ENCODE data around the gene SCNM1.
"Not testable (repeated sequence)": the region's sequence is repeated elsewhere in the genome, so short reads cannot be mapped to it uniquely, and the experiment has no call there.

The SCNM1 gene

DNA sequence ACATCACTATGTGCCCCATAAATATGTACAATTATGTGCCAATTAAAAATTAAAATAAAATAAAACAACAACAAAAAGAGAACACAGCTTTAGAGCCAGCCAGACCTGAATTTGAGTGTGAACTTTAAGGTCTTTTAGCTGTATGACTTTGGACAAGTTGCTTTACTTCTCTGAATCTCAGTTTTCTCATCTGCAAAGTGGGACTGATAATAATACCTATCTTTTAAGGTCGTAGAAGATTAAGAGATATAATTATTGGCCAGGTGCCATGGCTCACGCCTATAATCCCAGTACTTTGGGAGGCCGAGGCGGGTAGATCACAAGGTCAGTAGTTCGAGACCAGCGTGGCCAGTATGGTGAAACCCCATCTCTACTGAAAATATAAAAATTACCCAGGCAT lies 27.4 kb downstream of the SCNM1 start:
- DNase-seq (ENCODE audit: low read depth in 2 of 2): no peak

DNA sequence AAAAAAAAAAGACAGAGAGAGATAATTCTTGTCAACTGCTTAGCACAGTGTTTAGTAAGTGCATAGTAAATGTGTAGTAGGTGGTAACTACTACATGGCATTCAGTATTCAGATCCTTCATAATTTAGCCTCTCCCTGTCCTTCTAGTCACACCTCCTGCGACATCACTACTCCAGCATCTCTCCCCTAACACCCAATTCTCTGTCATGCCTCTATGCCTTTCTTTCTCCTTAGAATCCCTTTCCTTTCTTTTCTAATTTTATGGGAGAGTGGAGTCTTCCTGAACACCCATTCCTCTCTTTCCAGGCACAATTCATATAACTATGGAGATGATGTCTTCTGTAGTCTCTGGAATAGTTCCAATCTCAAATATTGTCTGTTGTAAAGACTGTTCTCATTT lies 27.9 kb downstream of the SCNM1 start:
- DNase-seq (ENCODE audit: low read depth in 2 of 2): no peak

DNA sequence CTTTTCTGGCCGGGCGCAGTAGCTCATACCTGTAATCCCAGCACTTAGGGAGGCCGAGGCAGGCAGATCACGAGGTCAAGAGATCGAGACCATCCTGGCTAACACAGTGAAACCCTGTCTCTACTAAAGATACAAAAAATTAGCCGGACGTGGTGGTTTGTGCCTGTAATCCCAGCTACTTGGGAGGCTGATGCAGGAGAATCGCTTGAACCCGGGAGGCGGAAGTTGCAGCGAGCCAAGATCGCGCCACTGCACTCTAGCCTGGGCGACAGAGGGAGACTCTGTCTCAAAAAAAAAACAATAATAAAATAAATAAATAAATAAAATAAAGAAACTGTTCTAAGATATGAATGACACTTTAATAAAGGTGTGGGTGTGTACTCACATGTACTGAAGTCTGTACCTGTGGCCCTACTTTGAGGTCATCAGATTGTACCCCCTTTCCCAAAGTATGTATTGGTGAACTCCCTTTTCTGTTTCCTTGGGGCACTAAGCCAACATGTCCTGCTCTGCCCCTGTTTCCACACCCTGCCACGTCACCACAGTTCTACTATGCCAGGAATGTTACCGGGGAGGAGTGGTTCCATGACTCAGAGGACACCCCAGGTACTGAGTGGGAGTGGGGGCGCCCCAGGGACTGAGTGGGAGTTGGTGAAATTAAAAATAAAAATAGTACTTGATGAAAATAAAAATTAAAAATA lies 29.1 kb downstream of the SCNM1 start:
- DNase-seq (ENCODE audit: low read depth in 2 of 2): not testable (repeated sequence)

DNA sequence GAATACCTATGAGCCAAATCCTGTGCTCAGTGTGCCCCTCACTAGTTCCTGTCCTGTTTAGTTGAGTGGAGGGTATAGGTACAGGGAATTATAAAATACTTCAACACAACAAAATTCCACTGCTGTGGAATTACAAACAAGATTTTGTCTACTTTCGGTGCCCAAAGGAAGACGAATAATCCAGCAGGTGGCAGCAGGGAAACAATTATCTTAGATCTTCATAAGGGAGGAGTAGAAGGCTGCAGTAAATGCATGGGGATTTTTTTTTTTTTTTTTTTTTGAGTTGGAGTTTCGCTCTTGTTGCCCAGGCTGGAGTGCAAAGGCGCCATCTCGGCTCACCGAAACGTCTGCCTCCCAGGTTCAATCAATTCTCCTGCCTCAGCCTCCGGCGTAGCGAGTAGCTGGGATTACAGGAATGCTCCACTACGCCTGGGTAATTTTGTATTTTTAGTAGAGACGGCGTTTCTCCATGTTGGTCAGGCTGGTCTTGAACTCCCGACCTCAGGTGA lies 30.4 kb downstream of the SCNM1 start:
- DNase-seq (ENCODE audit: low read depth in 2 of 2): no peak

DNA sequence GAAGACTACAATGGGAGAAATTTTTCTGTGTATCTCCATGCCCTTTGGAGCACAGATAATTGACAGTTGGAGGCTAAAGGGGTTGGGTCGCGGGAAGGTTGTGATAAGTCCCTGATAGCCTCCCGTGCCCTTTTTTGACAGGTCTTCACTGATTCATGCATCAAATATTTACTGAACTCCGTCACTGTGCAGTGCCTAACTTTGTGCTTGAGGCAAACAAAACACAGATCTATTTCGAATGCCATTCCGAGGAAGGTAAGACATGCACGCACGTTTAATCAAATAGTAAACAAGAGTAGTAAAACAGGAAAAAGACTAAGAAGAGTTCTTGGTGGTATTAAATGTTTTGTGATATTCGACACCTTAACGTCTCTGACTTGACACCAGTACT lies 31.9 kb downstream of the SCNM1 start:
- DNase-seq (ENCODE audit: low read depth in 2 of 2): no peak

DNA sequence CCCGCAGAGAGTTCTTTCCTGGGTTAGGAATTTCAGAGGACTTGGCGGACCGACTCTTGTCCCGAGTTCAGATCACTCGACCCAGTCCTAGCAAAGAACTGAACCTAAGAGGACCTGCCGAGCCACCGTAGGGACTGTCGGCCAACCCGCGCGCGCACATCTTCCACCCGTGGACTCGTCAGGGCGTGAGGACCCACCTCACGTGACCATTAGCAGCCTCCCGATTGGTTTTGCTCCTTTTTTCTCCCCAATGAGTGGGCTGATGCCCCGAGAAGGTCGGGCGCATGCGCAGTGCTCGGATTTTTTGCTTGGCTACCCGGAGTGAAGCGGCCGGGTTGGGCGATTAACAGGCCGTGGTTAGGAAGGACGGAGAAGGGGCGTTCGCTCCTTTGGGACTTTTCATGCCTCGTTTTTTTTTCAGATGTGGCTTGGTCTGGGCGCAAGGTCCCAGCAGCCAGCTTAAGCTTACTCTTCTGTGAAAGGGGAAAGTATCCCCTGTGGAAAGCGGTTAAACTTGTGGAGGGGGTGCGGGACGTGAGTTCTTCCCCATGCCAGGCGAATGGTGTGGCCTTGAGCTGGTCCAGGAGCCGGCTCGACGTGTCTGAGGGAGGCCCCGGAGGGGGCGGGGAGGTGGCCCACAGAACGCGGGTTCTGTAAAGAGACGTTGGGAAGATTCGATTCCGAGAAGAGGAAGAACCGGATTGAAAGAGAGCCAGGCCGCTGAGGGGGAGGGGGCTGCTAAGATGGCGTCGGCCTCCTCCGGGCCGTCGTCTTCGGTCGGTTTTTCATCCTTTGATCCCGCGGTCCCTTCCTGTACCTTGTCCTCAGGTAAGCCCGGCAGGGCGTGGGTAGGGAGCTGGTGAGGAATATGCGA lies 32.5 kb downstream of the SCNM1 start, which contains the start of gene PIP5K1A:
TSS of gene PIP5K1A (plus strand) at position 299 of the 874 bp plus-strand sequence. CDS start at position 744, 445 bp downstream.
- DNase-seq (ENCODE audit: low read depth in 2 of 2): peak; percentile 97

DNA sequence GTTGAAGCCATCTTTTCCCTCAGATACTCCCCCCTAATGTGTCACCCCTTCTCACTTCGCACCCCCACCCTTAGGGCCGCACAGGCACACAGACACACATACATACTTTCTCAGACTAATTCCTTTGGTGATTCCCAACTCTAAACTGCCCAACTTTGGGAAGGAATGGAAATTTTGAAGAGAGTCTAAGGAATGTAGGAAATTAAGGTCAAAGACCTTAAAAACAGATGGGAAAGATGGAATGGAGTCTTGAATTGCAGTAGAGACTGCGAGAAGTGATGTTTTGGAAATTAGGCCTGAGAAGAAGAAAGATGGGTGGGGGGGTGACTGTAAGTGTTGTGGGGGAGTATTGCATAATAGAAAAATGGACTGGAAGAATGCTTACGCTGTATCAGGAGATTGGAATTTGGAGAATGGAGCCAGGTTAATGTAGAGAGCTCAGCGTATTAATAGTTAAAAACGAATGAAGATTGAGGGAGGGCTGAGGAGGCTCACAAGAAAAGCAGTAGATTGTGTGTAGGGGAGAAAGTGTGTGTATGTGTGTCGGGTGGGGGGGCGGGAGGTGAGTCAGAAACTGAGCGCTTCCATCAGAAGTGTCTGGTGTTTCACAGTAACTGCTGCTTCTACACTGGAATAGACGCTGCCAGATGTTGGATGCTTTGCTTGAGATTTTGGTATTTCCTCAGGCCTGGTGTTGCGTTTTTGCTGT lies 34.1 kb downstream of the SCNM1 start:
- no peak for DNase-seq (ENCODE audit: low read depth in 2 of 2)

DNA sequence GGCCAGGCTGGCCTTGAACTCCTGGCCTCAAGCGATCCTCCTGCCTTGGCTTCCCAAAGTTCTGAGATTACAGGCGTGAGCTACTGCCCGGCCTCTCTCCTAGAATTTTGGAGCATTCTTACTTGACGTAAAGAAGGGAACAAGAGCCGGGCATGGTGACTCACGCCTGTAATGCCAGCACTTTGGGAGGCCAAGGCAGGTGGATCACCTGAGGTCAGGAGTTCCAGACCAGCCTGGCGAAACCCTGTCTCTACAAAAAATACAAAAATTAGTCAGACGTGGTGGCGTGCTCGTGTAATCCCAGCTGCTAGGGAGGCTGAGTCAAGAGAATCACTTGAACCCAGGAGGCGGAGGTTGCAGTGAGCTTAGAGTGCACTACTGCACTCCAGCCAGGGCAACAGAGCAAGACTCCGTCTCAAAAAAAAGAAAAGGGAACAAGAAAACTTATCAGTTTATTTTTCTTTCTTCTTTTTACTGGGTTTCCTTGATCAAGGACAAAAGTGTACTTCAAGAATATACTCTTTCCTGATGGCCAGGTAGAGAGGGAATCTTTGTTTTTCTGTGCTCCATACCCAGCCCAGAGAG lies 39.5 kb downstream of the SCNM1 start:
- not testable (repeated sequence) for DNase-seq (ENCODE audit: low read depth in 2 of 2)

DNA sequence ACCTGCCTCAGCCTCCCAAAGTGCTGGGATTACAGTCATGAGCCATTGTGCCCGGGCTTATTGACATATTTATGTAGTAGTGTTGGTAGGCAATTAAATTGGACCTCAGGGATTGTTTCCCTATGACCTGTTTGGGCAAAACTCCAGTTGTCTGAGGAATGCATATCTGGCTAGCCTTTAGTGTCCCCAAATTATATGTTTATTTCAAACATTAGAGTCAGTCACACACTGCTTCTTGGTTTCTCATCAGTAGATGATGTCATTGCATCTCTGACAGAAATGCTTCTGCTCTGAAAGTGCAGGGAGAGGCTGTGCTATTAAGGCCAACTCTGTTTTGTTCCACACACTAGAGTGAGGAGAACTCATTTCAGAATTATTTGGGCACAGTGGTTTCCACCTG lies 44.9 kb downstream of the SCNM1 start:
- DNase-seq (ENCODE audit: low read depth in 2 of 2): no peak

DNA sequence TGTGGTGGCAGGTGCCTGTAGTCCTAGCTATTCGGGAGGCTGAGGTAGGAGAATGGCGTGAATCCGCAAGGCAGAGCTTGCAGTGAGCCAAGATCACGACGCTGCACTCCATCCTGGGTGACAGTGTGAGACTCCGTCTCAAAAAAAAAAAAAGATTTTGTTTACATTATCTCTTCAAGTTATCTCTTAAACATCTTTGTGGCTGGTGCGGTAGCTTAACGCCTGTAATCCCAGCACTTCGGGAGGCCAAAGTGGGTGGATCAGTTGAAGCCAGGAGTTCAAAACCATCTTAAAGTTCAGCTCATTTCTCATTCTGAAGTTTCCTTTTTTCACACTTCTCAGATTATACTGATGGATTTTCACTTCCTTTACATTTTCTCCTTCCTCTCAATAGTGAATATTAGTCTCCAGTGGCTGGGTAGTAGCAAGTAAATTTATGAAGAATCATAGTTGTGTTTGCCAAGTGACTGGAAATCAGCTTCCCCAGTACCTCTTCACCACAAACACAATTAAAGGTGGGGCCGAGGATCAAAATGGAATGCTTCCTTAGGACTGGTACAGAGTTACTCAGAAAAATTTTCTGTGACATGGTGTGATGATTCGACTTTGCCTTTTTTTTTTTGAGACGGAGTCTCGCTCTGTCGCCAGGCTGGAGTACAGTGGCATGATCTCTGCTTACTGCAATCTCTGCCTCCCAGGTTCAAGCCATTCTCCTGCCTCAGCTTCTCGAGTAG lies 46.2 kb downstream of the SCNM1 start:
- DNase-seq (ENCODE audit: low read depth in 2 of 2): no peak

DNA sequence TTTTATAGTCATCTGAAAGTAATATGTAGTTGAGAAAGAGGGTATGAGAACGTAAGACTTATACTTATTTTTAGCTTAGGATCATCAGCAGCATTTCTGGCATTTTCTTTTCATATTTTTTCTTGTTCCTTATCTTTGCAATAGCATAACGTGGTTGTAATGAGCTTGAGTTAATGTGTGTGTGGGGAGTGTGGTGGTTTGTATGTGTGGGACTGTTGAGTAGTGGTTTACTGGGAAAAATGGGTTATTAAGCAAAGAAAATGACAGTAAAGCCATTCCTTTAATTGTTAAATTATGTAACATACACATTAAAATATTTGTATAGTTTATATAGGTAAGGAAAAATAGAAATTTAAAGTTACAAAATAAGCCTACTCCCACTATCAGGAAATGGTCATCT lies 47.6 kb downstream of the SCNM1 start:
- DNase-seq (ENCODE audit: low read depth in 2 of 2): no peak

Measured in stimulated activated CD4-positive, alpha-beta T cell treated with anti-CD3 and anti-CD28 coated beads, Interleukin-1b, Interleukin-23, amount 100 ng/mL, for 1 hour (primary cell).